Liver (tissue), 9 donors: ENCODE measurements around the gene BCAR1. TPM values are rescaled to one million over a fixed set of nuclear protein-coding genes. Genes with fewer than 3 reads are reported as not detected.

Experiments used
- DNase-seq: peaks from one replicate; pipeline ENCODE4 v3.0.0-alpha.2; 2017; ENCODE audit warnings: low spot score
- H3K27ac ChIP-seq, 2 donors: one replicate each; pipeline ENCODE4 v1.7.0; 2013; ENCODE audit warnings: inconsistent platforms in 2 of 2, low read length in 2 of 2, control low read depth in 1 of 2, low read depth in 1 of 2, mild to moderate bottlenecking in 1 of 2
- H3K27me3 ChIP-seq, 4 donors: one replicate each; pipeline versions ENCODE4 v1.6.1 to v1.7.0; 2013; ENCODE audit warnings: low read length in 3 of 4, inconsistent platforms in 1 of 4, mild to moderate bottlenecking in 1 of 4, moderate library complexity in 1 of 4; ENCODE audit not compliant: control insufficient read depth in 4 of 4, insufficient read depth in 4 of 4
- H3K36me3 ChIP-seq, 4 donors: one replicate each; pipeline versions ENCODE4 v1.6.1 to v1.7.0; 2013; ENCODE audit warnings: low read length in 3 of 4, mild to moderate bottlenecking in 3 of 4, low read depth in 1 of 4, moderate library complexity in 1 of 4; ENCODE audit not compliant: control insufficient read depth in 4 of 4, insufficient read depth in 3 of 4
- H3K4me1 ChIP-seq, 4 donors: one replicate each; pipeline versions ENCODE4 v1.6.1 to v1.7.0; 2013; ENCODE audit warnings: low read length in 3 of 4, mild to moderate bottlenecking in 3 of 4, moderate library complexity in 1 of 4; ENCODE audit not compliant: control insufficient read depth in 4 of 4, insufficient read depth in 4 of 4
- H3K4me3 ChIP-seq, 3 donors: one replicate each; pipeline versions ENCODE4 v1.6.1 to v1.7.0; 2013; ENCODE audit warnings: low read length in 3 of 3, control low read depth in 1 of 3, low read depth in 1 of 3, mild to moderate bottlenecking in 1 of 3
- H3K9ac ChIP-seq, 2 donors: one replicate each; pipeline ENCODE4 v1.7.0; 2013; ENCODE audit warnings: low read length in 2 of 2, mild to moderate bottlenecking in 2 of 2, moderate library complexity in 2 of 2, control low read depth in 1 of 2, low read depth in 1 of 2
- H3K9me3 ChIP-seq, 4 donors: one replicate each; pipeline versions ENCODE4 v1.6.1 to v1.7.0; 2013; ENCODE audit warnings: low read length in 3 of 4; ENCODE audit not compliant: control insufficient read depth in 4 of 4
- ATF3 ChIP-seq: IDR thresholded peaks from 2 replicates; pipeline ENCODE4 v1.6.1; 2016; ENCODE audit warnings: antibody characterized with exemption
- CTCF ChIP-seq: fragments of 150-350 bp; IDR thresholded peaks from 2 replicates; pipeline ENCODE4 v1.5.1; 2017; ENCODE audit warnings: improper control_type of control experiment, low read depth, low read length; ENCODE audit not compliant: missing input control
- EGR1 ChIP-seq, 2 donors: IDR thresholded peaks; 2 replicates each; pipeline ENCODE4 v1.6.1; 2016 to 2018; ENCODE audit warnings: antibody characterized with exemption in 2 of 2, low read depth in 2 of 2
- FOXA1 ChIP-seq: IDR thresholded peaks from 2 replicates; pipeline ENCODE4 v1.6.1; 2016; ENCODE audit warnings: antibody characterized with exemption
- FOXA2 ChIP-seq: IDR thresholded peaks from 2 replicates; pipeline ENCODE4 v1.6.1; 2016; ENCODE audit warnings: antibody characterized with exemption
- GABPA ChIP-seq, 2 donors: IDR thresholded peaks in 1 of 2; conservative IDR thresholded peaks in 1 of 2; 2 replicates each; pipeline ENCODE4 v1.6.1; 2016; ENCODE audit warnings: antibody characterized with exemption in 2 of 2, mild to moderate bottlenecking in 1 of 2, moderate library complexity in 1 of 2
- JUND ChIP-seq, 2 donors: IDR thresholded peaks; 2 replicates each; pipeline ENCODE4 v1.6.1; 2016; ENCODE audit warnings: antibody characterized with exemption in 2 of 2
- MAX ChIP-seq: IDR thresholded peaks from 2 replicates; pipeline ENCODE4 v1.6.1; 2016; ENCODE audit warnings: antibody characterized with exemption
- NR2F2 ChIP-seq: IDR thresholded peaks from 2 replicates; pipeline ENCODE4 v1.6.1; 2016; ENCODE audit warnings: antibody characterized with exemption
- RAD21 ChIP-seq, 2 donors: IDR thresholded peaks; 2 replicates each; pipeline ENCODE4 v1.6.1; 2016; ENCODE audit warnings: antibody characterized with exemption in 2 of 2, mild to moderate bottlenecking in 2 of 2
- RXRA ChIP-seq, 2 donors: IDR thresholded peaks; 2 replicates each; pipeline ENCODE4 v1.6.1; 2017 to 2018; ENCODE audit warnings: antibody characterized with exemption in 2 of 2, mild to moderate bottlenecking in 1 of 2
- SP1 ChIP-seq: IDR thresholded peaks from 2 replicates; pipeline ENCODE4 v1.6.1; 2018; ENCODE audit warnings: antibody characterized with exemption, mild to moderate bottlenecking
- YY1 ChIP-seq: IDR thresholded peaks from 2 replicates; pipeline ENCODE4 v1.6.1; 2016; ENCODE audit warnings: antibody characterized with exemption, mild to moderate bottlenecking
- ZBTB33 ChIP-seq: IDR thresholded peaks from 2 replicates; pipeline ENCODE4 v1.6.1; 2016; ENCODE audit warnings: antibody characterized with exemption
- WGBS: extraction: QIAGEN DNeasy Blood & Tissue Kit; methylation state at CpG from one replicate; pipeline ENCODE4 v1.1.7; 2013; 5-methylcytosine and 5-hydroxymethylcytosine counted together
- polyA plus RNA-seq, 2 donors: library from polyadenylated mRNA; stranded (reverse) in 1 of 2; unstranded in 1 of 2; fragments of 200-250 nt in 1 of 2; fragments of >200 nt in 1 of 2; fragmentation: Nextera tagmentation in 1 of 2; extraction: Ambion mirVana in 1 of 2; gene quantifications; one replicate each; pipeline versions ENCODE4 v1.2.1 to v1.2.3, GENCODE V29; 2013 to 2015
- total RNA-seq, 2 donors: library from RNA; depleted of rRNA; stranded (reverse); fragments of >200 nt; gene quantifications; one replicate each; pipeline ENCODE4 v1.2.3, GENCODE V29; 2014
- donor health status: healthy.
- donor health status: healthy.
- donor health status: healthy.
- donor health status: healthy.
- donor health status: healthy.

Gene BCAR1
- total and polyA plus RNA-seq, 4 donors = 10.1 to 32.2 (median 20.2) TPM

DNA sequence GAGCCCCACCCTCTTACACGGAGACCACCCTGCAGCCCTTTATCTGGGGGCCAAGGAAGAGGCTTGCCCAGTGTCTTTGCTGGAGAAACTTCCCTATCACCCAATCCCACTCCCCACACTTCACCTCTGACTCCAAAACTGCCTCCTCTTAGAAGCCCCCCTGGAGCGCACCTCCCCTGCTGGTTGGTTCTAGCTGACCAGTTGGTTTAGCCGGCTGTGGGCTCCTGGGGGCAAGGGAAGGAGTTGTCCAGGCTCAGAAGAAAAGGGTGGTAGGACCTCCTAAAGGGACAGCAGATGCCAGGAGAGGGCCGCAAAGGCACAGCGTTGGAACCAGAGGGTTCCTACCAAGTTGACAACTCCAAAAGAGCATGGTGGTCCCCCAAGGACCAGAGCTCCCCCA, 2.0 kb downstream of the BCAR1 start (continued):
- TF ChIP-seq CTCF (no peak), SP1 (no peak)

- Histone ChIP-seq H3K9ac (no peak overlapping the region), H3K4me3 (no peak overlapping the region), H3K36me3 (no peaks in the 10 kb centered on the region), H3K4me1 (peaks cover 30 to 74% (median 48%) of the 10 kb centered on the region in 4 donors), H3K27ac (peak overlapping the region; percentile 51 to 87), H3K9me3 (no peaks in the 10 kb centered on the region), H3K27me3 (no peaks in the 10 kb centered on the region)
- WGBS = 80% methylated on average over 17 of the region's 17 CpGs
- no peak for DNase-seq
- TF ChIP-seq ATF3 (no peak), GABPA (IDR thresholded peaks at IDR 0.05 in 1 of 2, conservative IDR thresholded peaks at IDR 0.05 in 1 of 2) (no peak), RXRA (IDR thresholded peaks at IDR 0.05) (no peak), CTCF (no peak), FOXA1 (no peak), RAD21 (IDR thresholded peaks at IDR 0.05) (no peak), JUND (IDR thresholded peaks at IDR 0.05) (no peak), YY1 (no peak), EGR1 (IDR thresholded peaks at IDR 0.05; ENCODE audit: low read depth in 2 of 2) (no peak), FOXA2 (no peak), SP1 (no peak), MAX (no peak), ZBTB33 (no peak)
Measured at GRCh38 chr16:75248536-75249380, 2.7 kb downstream of the BCAR1 start.

DNA sequence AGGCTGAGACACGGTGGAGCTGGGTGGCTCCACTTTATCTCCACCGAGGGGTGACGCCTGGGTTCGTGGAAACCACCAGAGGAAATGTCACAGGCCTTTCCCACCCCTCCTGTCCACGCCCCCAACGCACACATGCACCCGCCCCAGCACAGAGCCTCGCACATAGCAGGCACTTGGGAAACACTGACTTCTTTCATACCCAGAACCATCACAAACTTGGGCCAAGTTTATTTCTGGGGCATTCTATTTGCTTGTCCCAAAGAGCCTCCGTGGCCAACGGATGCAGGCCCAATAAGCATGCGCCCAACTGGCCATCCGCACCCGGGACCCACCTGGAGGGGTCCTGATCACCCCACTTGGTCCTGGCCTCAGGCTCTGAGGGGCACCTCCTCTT, 3.3 kb downstream of the BCAR1 start:
- peaks cover 27 to 72% (median 47%) of the 10 kb centered on the region in 4 donors for H3K4me1 ChIP-seq
- H3K9ac ChIP-seq = no peak overlapping the region
- TF ChIP-seq RXRA (IDR thresholded peaks at IDR 0.05) = peak in 1 of 2 donors; percentile 10
- no peak for TF ChIP-seq RAD21 (IDR thresholded peaks at IDR 0.05)
- peak; percentile 21 for TF ChIP-seq NR2F2
- H3K27ac ChIP-seq = peak overlapping the region; percentile 51 to 87
- no peak overlapping the region for H3K4me3 ChIP-seq
- H3K27me3 ChIP-seq = no peaks in the 10 kb centered on the region
- no peaks in the 10 kb centered on the region for H3K36me3 ChIP-seq
- no peak for DNase-seq
- WGBS = 60% methylated on average over 13 of the region's 13 CpGs
- H3K9me3 ChIP-seq = no peaks in the 10 kb centered on the region
